ENCODE measurements around the gene CYB5D1.

- TF ChIP-seq ZC3H10 (CRISPR knock-in tag; IDR thresholded peaks at IDR 0.05) (no peak), RARB (CRISPR knock-in tag; IDR thresholded peaks at IDR 0.05) (no peak), ZFP3 (CRISPR knock-in tag; IDR thresholded peaks at IDR 0.05) (no peak), ZNF70 (CRISPR knock-in tag; IDR thresholded peaks at IDR 0.05) (no peak), ARNTL (CRISPR knock-in tag; IDR thresholded peaks at IDR 0.05; ENCODE audit: borderline replicate concordance, low read depth) (no peak), ZFP30 (CRISPR knock-in tag; IDR thresholded peaks at IDR 0.05) (no peak), SNAI2 (CRISPR knock-in tag; IDR thresholded peaks at IDR 0.05) (no peak), TOX (CRISPR knock-in tag; IDR thresholded peaks at IDR 0.05; ENCODE audit: borderline replicate concordance) (no peak)
- TF ChIP-seq, protein P1, sequence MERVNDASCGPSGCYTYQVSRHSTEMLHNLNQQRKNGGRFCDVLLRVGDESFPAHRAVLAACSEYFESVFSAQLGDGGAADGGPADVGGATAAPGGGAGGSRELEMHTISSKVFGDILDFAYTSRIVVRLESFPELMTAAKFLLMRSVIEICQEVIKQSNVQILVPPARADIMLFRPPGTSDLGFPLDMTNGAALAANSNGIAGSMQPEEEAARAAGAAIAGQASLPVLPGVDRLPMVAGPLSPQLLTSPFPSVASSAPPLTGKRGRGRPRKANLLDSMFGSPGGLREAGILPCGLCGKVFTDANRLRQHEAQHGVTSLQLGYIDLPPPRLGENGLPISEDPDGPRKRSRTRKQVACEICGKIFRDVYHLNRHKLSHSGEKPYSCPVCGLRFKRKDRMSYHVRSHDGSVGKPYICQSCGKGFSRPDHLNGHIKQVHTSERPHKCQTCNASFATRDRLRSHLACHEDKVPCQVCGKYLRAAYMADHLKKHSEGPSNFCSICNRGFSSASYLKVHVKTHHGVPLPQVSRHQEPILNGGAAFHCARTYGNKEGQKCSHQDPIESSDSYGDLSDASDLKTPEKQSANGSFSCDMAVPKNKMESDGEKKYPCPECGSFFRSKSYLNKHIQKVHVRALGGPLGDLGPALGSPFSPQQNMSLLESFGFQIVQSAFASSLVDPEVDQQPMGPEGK (CRISPR knock-in tag; IDR thresholded peaks at IDR 0.05; ENCODE audit: borderline replicate concordance): no peak
- TF ChIP-seq, protein P2, sequence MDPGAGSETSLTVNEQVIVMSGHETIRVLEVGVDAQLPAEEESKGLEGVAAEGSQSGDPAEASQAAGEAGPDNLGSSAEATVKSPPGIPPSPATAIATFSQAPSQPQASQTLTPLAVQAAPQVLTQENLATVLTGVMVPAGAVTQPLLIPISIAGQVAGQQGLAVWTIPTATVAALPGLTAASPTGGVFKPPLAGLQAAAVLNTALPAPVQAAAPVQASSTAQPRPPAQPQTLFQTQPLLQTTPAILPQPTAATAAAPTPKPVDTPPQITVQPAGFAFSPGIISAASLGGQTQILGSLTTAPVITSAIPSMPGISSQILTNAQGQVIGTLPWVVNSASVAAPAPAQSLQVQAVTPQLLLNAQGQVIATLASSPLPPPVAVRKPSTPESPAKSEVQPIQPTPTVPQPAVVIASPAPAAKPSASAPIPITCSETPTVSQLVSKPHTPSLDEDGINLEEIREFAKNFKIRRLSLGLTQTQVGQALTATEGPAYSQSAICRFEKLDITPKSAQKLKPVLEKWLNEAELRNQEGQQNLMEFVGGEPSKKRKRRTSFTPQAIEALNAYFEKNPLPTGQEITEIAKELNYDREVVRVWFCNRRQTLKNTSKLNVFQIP (CRISPR knock-in tag; IDR thresholded peaks at IDR 0.05; ENCODE audit: borderline replicate concordance, low read depth): no peak
These were observed 10.1 kb downstream of the CYB5D1 start for GRCh38 chr17:7867881-7868329.

Data from SK-N-SH treated with all-trans-retinoic acid at 6 μM for 48 hours (cell line).